Endometrial microvascular endothelial cells (primary cell): Measurements from ENCODE around the gene HSDL2. TPM values are rescaled to one million over a fixed set of nuclear protein-coding genes. Genes with fewer than 3 reads are reported as not detected.

Experiments
- in situ Hi-C: cut with HindIII; loops from 2 replicates; pipeline ENCODE4 v1.10.0; 2017; ENCODE audit warnings: low sequenced_read_pairs, low pct_unique_long_range_greater_than_20kb; ENCODE audit errors: inconsistent ontology term
- total RNA-seq: library from RNA; depleted of rRNA; stranded (reverse); fragments of >200 nt; gene quantifications from one replicate; pipeline ENCODE4 v1.2.3, GENCODE V29; 2015; ENCODE audit errors: inconsistent ontology term

The HSDL2 gene
- total RNA-seq: 42.6 TPM

DNA sequence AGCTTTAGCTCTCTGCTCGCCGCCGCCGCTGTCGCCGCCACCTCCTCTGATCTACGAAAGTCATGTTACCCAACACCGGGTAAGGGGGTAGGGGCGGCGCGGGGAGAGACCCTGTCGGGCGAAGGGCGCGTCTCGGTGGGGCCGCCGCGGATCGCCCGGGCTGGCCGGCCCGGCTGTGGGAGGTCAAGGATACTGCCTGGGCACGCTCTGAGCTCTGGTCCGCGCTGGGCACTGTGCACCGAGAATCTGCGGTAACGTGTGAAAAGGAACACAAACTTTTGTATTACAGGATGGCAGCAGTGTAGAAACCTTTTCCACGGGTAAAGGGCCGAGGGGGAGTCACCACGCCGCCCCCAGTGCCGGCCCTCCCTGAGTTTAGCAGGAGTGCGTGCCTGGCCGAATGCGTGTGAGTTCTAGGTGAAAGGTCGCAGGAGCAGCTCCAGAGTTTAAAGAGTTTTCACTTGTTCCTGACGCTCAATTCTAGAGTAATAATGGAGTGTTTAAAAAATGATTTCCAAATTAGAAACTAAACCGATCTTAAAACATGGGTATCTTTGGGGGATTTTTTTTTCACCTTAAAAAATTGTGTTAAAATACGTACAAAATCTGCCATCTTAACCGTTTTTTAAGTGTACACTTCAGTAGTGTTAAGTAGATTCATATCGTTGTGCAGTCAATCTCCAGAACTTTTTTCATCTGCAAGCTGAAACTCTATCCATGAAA, at the start of gene HSDL2:
Gene HSDL2, plus strand, starts transcription at position 7 of the 723 bp plus-strand sequence. Its CDS starts 56 bp downstream, at position 63.
- in situ Hi-C loops: no loop called here

DNA sequence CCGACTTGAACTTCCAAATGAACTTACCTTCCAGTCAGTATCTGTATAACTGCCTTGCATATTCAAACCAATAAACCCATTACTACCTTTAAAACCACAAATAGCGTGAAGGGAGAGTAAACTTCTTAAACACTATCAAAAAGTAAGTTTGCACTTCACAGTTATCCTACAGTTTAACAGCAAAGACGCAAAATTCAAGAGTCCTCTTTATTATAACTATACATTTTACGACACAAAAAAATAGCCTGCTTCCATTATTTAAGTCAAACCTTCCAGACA, 48.3 kb upstream of the HSDL2 start:
- in situ Hi-C loops: no loop called here

DNA sequence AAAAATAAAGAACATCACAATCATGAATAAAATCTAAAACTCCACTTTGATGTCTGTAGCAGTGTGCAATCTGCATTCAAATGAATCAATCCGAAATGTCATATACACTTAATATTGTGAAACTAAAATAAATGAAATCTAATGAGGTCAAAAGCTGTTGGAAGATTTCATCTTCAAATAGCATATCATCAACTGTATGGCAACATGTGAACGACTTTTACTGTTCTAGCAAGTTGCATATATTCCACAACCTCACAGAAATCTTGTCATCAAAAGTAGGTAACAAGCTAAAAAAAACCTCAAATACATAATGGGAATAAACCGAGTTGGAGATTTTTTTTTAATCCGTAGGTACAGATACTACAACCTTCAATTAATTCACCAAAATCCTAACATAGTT, 47.7 kb upstream of the HSDL2 start:
- in situ Hi-C loops: no loop called here

DNA sequence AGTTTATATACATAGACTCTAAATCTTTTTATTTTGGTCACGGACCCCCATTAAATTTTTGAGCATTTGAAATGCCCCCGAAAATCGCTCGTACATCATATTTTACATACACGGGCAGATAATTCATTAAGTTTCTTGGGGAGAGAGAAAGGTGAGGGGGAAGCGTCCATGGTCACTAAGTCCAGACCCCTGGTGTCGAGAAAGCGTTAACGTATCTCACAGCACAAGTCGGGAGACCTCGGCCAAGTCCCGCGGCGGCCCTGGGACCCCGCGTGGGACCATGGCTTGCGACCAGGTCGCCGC, 47.3 kb upstream of the HSDL2 start:
- in situ Hi-C loops: no loop called here

DNA sequence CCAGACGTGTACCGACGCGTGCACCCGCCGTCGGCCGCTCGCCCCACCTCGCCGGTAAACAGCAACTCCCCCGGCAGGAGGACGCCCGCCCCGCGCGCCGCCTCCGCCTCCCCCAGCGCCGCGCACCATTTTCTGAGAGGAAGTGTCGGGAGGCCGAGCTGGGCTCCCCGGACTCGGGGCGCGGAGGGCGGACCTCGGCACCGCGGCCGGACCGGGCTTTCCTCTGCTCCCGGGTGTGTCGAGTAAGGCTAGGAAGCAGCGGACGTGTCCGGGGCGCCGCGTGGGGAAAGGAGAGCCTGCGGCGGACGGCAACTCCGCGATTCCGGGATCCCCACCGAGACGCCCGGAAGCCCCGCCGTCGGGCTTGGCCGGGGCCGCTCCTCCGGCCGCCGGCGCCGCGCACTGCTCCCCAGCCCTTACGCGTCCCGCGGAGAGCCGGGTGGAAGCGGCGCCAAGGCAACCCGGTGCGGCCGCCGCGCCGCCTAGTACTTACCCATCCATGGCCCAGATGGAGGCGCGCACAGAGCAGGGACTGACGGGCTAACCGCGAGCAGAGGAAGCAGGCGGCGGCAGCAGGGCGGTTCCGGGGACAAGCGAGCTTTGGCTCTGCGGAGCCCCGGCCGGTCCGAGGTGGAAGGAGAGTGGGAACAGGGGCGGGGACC, 46.8 kb upstream of the HSDL2 start, which contains the start of gene PTBP3:
Gene PTBP3, minus strand, starts transcription at position 643 of the 662 bp plus-strand sequence. CDS start 35,754 bp downstream, outside the sequence.
- in situ Hi-C loops: no loop called here

DNA sequence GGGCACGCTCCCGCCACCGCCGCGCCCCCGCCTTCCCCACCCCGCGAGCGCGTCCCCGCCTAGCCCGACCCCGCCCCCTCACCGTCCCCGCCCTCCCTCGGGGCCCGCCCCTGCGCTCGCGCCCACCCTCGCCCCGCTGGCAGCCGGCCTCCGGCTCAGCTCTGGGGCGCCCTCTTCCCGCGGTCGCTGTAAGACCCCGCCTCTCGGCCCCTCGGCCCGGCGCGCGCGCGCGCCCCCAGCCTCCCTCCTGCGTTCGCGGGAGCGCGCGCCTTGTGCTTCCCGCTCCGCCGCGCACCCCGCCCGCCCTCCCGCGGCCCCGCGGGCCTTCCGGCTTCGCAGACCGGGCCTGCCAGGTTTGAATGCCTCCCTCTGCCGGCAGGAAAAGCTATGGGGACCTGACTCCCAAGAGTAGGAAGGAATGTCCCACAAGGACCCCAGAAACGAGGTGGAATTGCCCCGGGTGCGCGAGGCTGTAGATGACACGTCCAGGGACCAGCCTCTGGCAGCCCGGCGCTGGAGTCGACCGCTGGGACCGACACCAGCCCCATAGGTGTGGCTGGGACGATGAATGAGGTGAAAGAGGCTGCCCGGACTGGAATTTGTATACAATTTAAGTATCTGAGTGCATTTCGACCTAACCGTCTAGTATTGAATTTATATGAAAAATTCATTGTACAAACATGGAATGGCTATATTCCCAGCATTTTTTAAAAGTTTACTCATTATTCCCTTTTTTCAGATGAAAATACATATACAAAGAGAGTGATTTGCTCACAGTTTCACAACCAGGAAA, 46.1 kb upstream of the HSDL2 start:
- in situ Hi-C loops: no loop called here

DNA sequence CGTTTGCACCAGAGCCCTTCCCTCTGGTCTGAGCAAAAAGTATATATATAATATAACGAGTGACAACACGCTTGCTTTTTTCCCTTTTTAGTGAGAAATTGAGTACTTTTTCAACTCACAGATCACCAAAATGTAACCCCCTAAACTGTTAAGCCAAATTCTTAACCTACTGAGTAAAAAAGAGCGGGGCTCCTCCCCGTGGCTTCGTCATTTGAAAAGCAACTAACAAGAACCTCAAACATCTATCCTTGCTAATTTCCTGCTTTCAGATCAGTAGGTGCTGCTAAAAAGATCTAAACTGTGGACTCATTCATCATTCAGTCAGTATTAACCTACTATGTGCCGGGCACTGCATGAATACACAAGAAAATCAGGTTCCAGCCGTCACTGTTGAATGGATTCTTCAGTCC, 45.5 kb upstream of the HSDL2 start:
- in situ Hi-C loops: no loop called here

DNA sequence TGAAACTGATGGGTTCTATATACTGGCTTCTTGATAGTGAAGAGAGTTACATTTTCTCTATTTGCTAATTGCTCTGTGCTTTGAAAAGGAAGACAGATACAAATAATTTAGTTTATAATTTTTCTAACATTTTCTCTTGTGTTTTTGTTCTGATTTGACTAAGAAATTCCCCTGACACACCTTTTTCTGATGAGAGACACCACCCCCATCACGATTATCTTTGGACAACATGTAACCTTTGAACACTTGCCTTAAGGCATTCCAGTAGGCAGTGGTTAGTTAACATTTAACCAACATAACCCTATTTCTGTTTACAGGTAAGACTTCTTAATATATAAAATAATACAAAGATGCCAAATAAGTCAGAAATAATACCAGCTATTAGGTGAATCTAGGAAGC, 42.4 kb upstream of the HSDL2 start:
- in situ Hi-C loops: no loop called here

DNA sequence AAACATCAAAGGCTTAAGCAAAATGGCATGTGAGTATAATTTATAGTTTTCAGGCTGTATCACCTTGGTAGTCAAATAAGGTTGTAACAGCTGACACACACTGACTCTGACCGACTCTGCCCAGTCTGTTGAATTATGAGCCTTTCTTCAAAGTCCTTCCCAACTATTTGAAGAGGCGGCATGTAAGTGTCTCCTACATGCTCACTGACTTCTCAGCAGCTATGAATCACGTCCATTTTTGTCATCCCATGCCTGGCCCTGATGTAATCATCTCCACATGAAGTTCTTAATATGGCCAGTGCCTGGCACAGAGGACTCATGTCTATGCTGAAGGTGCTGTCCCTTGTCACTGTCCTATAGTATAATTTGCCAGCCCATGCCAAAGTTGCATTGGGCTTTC, 41.3 kb upstream of the HSDL2 start:
- in situ Hi-C loops: no loop called here

DNA sequence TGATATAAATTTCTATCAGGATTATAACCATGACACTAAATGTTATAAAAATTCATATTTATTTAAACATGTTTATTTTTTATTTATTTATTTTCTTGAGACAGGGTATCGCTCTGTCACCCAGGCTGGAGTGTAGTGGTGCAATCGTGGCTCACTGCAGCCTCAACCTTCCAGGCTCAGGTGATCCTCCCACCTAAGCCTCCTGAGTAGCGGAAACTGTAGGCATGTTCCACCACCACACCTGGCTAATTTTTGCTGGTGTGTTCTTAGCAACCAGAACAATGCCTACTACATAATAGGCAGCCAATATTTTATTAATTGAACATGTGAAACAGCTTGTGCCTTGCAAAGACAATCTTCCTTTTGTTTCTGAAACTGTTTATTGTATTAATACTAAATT, 40.0 kb upstream of the HSDL2 start:
- in situ Hi-C loops: no loop called here

DNA sequence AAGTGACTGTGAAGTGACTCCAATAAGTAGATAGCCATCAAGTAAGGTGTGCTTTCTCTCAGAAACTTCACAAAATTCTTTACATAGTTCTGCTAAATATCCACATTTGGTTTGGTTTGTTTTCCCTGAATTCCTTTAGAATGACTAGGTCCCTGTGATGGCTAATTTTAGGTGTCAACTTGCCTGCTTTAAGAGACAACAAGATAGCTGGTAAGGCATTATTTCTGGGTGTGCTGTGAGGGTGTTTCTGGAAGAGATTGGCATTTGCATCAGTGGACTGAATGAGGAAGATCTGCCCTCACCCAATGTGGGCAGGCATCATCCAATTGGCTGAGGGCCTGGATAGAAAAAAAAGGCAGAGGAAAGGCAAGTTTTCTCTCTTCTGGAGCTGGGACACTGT, 38.2 kb upstream of the HSDL2 start:
- in situ Hi-C loops: no loop called here

DNA sequence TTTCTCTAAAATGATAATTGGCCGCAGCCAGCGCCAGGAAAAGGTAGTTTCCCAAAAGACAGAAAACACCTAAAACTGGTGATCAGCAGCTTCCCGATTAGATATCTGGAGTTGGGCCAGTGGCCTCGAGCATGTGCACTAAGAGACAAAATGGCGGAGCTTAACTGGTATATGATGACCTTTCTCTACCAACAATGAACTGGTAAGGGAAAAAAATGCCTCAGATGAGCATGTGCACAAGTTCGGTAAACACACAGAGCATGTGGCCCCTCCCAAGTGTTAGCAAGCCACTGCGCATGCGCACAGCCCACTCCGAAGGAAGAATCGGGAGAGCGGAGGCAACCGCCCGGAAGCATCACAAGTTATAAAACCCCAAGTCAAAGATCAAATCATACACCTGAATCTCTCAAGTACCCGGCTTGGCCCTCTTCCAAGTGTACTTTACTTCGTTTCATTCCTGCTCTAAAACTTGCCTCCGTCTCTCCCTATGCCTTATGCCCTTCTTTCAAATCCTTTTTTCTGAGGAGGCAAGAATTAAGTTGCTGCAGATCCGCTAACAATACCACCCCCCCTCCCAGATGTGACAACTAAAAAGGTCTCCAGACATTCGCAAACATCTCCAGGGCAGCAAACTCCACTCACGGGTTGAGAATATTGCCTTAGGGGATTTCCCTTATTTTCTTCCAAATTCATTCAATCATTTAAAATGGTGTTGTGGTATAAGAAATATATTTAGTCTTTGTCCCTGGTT, 31.5 kb upstream of the HSDL2 start:
- in situ Hi-C loops: no loop called here

DNA sequence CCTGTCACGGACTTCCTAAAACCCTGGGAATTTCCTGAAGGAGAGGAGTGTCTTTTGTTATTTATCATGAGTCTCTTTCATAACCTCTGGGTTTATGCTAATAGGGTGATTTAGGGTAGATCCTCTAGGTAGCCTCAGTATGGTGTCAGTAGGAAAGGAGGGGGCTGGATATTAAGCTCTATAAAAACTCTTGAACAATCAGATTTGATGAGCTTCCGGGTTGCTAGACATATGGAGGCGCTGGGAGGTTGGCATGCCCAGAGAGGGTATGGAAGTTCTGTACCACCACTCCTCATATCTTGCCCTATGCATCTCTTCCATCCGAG, 30.9 kb upstream of the HSDL2 start:
- in situ Hi-C loops: no loop called here

DNA sequence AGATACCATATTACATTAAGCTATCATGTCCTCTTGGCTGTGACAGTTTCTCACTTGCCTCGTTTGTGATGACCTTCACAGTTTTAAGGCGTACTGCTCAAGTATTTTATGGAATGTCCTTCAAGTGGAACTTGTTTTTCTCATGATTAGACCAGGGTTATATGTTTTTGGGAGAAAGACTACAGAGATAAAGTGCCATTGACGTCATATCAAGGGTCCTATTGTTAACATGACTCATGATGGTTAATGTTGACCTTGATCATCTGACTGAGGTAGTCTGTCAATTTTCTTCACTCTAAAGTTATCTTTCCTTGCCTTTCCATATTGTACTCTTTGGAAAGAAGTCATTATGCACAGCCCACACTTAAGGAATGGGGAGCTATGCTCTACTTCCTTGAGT, 28.7 kb upstream of the HSDL2 start:
- in situ Hi-C loops: no loop called here

DNA sequence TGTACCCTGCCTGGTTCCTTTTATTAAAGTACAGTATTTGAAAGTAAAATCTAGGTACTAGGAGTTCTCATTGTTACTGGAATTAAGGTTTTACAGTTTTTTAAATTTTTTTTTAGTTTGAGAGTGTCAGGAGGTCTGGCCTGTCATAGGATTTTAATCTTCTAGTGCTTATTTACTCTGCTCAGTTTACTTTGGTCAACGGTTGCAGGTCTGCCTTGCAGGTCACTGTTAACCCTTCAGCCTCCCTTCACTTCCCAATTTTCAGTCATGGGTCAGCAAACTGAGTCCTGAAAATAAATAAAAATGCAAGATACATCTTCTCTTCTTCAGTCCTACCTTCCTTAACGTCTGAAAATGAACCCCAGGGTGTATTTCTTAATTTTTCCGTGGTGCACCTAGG, 27.7 kb upstream of the HSDL2 start:
- in situ Hi-C loops: no loop called here

DNA sequence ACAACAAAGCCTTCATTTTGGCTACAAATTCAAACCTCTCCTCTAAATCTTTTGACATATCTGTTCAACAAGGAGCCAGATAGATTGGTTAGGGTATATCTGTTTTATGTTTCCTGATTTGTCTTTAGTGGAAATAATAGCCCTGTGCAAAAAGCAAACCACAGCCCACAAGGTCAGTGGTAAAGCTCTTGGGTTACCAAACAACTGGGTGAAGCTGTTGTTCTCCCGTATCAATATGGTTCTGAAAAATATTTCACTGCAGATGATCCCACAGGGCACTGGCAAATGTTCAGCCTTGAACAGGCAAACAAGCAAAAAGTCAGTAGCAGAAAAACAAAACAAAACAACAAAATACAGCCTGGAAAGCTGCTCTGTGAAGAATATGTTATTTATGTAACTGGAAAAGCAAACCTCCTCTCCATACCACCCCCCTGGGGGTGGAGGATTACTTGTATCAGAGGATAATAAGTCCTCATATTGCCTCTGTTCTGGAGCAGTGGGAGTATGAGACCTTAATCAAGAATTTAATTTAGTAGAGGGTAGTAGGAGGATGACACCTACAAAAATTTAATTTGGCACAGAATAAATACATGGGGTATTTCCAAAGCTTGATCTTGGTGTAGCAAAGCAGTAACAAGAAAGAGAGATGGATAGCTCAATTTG, 25.7 kb upstream of the HSDL2 start:
- in situ Hi-C loops: no loop called here

DNA sequence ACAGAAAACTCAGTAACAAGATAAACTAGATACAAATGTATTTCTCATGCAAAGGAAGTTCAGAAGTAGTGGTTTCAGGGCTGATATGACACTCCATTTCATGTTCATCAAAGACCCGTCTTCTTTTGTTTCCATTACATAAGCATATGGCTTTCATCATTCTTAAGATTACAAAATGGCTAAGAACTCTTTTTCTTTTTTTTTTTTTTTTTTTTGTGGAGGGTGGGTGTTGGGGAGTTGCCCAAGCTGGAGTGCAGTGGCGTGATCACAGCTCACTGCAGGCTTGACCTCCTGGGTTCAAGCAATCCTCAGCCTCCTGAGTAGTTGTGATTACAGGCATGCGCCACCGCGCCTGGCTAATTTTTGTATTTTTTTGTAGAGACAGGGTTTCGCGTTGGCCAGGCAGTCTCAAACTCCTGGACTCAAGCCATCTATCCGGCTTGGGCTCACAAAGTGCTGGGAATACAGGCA, 24.4 kb upstream of the HSDL2 start:
- in situ Hi-C loops: no loop called here

DNA sequence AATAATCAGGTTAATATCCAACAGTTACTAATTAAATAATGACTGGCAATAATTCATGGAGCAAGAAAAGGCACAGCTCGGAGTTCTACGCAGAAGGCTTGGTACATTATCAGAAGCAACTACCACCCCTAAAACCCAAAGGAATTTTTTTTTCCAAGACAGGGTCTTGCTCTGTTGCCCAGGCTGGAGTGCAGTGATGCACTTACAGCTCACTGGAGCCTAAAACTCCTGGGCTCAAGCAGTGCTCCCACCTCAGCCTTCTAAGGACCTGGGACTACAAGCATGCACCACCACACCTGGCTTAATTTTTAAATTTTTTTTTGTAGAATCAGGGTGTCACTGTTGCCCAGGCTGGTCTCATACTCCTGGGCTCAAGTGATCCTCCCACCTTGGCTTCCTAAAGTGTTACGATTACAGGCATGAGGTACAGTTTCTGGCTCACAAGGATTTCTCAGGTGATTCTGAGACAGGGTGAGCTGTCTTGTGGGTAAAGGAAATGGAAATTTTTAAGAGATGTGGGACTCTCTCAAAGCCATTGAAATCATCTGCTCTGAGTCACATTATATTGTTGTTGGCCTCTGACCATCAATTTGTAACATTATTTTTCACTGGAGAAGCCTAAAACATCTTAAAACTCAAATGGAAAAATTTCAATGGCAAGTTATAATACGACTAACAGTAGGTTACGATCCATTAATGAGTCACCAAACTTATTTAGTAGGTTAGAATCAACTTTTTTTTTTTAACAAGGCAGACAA, 19.7 kb upstream of the HSDL2 start:
- in situ Hi-C loops: no loop called here
